Epidermal melanocyte (primary cell): ENCODE measurements around the gene PLCXD1.
"Not testable (repeated sequence)": the region's sequence is repeated elsewhere in the genome, so short reads cannot be mapped to it uniquely, and the experiment has no call there.

Experiments
- DNase-seq: peaks from one replicate; pipeline ENCODE4 v3.0.0; 2011; ENCODE audit warnings: low spot score; ENCODE audit not compliant: insufficient read length

The PLCXD1 gene

GRCh38 chrX:291411-291901, 10.3 kb downstream of the PLCXD1 start:
- peak; percentile 3 for DNase-seq

GRCh38 chrX:292900-293897, 12.0 kb downstream of the PLCXD1 start:
- peak; percentile 13 for DNase-seq

DNA sequence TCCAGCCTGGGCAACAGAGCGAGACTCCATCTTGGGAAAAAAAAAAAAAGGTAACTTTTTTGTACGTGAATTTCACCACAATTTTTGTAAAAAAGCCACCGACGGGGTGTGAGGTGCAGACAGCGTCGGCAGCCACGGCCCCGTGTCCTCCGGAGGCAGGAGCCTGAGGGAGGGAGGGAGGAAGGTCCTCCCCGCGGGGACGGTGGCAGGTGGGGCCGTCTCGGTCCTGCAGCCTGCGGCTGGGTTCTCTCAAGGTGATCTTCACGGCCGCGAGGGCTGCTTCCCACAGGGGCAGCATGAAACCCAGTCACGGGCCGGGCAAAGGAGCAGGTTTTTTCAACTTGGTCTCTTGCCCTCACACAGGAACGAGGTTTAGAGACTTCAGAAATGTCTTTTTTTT, 14.0 kb downstream of the PLCXD1 start:
- DNase-seq = peak; percentile 11

- DNase-seq = peak; percentile 17
These were observed 17.8 kb downstream of the PLCXD1 start for GRCh38 chrX:298993-299392.

- DNase-seq = no peak
These were observed 19.2 kb downstream of the PLCXD1 start for GRCh38 chrX:300334-300733.

- DNase-seq = peak; percentile 10
These were observed 21.8 kb downstream of the PLCXD1 start for GRCh38 chrX:302975-303374.

- peak; percentile 11 for DNase-seq
These were observed 24.8 kb downstream of the PLCXD1 start for GRCh38 chrX:305781-306613.

GRCh38 chrX:306614-307251, 25.6 kb downstream of the PLCXD1 start:
- not testable (repeated sequence) for DNase-seq

DNA sequence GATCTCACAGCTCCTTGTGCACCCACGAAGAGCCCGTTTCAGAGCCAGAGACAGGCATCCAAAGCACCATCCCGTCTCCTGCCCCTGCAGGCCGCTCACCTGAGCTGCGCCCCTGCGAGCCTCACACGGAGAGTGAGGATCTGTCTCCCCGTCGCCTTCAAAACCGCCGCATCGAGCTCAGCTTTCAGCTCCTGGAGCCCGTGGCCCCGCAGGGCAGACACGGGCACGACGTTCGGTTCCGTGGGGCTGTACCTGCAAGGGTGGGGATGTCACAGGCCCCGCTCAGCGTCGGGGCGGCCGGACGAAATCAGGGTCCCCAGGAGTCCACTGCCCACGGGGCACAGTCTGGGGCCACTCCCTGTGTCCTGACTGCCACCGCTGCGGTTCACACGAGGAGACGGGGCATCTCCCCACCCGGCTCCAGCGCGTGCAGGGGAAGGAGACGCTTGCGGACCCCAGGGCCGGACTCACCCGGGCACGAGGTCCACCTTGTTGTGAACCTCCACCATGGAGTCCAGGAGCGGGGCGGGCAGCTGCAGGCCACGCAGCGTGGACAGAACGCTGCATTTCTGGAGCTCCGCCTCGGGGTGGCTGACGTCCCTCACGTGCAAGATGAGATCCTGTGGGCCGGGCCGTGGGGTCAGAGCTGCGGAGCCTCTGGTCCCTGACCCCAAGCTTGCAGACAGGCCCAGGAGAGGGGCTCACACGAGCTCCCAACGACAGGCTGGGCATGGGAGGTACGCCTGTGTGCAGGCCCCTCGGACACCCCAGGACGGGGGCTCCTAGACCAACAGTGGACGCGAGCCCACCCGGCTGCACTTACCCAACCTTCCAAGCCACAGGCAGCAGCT, 26.3 kb downstream of the PLCXD1 start:
- peak; percentile 17 for DNase-seq

DNA sequence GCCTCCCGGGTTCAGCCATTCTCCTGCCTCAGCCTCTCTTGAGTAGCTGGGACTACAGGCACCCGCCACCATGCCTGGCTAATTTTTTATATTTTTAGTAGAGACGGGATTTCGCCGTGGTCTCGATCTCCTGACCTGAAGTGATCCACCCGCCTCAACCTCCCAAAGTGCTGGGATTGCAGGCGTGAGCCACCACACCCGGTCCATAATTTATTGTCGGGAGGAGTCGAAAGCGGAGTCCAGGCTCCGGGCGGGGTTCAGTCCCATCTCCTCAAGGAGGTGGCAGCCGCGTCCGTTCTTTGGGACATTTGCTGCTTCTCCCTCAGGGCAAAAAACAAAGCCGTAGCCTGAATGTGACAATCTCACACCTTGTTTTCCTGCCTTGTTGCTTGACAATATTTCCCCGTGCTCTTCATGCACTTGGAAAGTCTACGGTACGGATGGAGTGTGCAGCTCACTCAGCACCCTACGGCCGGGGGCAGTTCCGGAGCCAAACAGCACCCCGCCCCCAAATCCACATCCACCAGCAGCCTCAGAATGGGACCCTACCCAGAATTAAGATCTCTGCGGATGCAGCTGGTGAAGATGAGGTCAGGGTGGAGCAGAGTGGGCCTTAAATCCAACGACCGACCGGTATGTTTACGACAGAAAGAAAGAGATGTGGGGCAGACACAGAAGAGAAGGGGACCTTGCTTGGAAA, 27.8 kb downstream of the PLCXD1 start:
- no peak for DNase-seq

DNA sequence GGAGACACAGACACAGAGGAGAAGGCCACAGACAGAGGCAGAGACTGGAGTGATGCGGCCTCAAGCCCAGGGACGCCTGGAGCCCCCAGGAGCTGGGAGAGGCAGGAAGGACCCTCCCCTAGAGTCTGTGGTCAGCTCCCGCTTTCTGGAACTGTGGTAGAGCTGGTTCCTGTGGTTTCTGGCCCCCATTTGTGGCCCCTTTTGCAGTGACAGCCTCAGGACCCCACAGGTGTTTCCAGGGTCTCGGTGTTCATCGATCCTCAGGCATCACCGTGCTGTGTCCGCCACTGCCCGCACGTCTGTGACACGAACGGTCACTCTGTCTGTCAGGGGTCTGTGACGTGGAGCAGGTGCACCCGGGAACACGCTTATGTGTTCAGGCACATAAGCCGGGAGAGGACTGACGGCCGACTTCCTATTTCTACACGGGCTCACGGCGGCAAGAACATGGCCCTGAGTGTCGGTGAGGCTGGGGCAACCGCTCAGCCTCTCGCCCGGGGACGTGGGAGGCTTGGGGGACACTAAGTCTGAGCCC, 29.5 kb downstream of the PLCXD1 start:
- DNase-seq = peak; percentile 7

DNA sequence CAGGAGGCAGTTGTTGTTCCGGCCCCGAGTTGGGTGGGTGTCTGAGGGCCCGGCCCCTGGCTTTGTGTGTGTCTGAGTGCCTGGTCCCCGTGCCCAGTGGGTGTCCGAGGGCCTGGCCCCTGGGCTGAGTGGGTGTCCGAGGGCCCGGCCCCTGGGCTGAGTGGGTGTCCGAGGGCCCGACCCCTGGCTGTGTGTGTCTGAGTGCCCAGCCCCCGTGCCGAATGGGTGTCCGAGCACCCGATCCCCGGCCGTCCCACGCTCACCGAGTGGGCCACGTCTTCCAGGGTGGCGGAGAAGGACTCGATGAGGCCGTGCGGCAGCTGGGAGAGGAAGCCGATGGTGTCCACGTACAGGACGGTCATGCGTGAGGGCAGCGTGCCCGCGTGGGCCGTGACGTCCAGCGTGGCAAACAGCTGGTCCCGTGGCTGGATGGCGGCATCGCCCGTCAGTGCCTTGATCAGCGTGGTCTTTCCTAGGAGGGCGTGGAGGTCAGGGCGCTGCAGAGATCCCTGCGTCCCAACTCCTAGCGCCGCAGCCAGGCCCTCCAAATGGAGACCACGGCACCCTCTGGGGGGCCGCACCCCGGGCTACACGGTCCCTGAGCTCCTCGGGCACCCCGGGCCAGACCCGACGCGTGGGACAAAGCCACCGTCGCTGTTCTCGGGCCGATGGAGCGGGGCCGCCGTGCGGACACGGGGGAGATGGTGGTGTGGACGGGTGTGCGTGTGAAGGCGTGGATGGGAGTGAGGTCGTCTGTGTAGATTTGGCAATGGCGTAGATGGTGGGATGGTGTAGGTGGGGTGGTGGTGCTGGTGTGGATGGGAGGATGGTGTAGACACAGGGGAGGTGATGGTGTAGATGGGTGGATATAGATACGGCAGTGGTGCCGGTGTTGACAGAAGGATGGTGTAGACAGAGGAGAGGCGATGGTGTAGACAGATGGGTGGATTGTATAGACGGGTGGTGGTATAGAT, 30.3 kb downstream of the PLCXD1 start:
- DNase-seq = peak; percentile 14

DNA sequence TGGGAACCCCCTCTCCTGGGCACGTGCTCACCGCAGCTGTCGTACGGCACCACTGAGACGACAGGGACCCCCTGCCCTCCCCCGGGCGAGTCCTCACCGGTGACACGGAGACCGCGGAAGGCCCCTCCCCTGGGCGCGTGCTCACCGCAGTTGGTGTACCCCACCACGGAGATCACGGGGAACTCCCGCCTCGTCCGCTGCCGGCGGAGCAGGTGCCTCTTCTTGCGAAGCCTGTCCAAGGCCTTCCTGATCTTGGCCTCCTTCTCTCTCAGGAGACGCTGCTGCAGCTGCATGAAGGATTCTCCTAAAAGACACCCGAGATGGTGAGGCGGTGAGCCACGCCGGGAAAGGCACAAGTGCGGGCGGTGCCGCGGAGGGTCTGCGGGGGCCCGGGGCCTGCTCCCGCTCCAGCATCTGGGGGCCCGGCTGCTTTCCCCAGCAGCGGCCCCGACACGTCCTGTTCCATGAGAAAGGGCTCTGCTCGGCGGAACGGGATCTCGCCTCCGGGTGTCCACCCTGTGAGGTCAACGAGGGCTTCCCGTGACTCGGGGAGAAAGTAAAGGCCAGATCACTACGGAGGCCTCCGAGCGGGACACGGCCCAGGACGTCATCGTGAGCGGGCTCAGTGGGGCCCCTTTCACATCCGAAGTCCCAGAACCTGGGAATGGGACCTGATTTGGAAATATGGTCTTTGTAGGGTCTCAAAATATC, 31.6 kb downstream of the PLCXD1 start:
- no peak for DNase-seq

- DNase-seq = no peak
These were observed 32.4 kb downstream of the PLCXD1 start for GRCh38 chrX:313546-313945.

DNA sequence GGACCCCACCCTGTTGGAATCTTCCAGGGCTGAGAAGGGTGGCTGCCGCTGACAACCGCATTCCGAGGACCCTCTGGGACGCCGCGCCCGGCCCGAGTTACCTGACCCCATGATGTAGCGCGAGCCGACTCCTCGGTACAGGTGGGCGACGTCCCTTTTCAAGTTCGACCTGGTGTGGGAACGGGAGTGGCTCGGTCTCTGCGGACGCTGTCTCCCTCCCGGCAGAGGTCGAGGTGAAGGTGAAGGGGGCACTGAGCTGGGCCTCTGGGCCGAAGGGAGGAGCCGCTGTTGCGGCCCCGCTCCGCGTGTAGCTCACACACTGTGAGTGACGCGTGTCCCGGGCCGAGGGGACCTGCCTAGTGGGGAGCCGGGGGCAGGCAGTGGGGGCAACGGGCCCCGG, 32.9 kb downstream of the PLCXD1 start:
- no peak for DNase-seq

DNA sequence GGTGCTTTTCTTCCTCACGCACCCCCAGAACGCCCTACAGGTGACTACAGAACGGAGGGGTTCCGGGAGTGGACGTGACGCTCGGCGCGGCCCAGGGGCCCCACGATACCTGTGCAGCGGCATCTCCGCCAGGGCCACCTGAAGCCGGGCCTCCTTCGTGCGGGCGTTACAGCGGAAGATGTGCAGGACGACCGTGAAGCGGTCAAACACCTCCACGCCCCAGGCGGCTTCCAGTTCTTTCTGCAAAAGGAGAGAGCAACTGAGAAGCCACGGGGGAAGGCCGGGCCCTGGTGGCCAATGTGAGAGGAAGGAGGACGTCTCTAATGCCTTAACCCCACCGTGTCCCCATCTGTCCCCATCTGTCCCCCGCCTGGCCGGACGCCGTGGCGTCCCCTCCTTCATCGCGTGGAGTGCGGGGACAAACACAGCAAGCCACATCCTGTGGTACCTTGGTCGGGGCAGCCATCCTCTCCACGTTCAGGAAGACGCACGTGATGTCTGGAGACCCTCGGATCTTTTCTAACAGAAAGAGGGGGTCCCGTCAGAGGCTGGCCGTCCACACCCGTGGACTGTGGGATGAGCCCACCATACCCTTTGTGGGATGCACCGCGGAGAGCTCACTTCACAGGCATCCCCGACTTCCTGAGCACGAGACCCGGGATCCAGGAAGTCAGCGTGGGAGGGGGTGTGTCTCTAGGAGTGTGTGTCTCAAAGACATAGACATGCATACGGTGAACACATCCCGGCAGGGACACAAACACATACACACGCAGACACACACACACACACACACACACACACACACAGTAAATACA, 33.8 kb downstream of the PLCXD1 start:
- DNase-seq = no peak
